Measurements from ENCODE around the gene PLEKHA1. TPM values are rescaled to one million over a fixed set of nuclear protein-coding genes. Genes with fewer than 3 reads are reported as not detected.

PLEKHA1 gene
- polyA plus RNA-seq, 1 of the 3 experiments (the other 2 are of a cell fraction) = 8.4 TPM

DNA sequence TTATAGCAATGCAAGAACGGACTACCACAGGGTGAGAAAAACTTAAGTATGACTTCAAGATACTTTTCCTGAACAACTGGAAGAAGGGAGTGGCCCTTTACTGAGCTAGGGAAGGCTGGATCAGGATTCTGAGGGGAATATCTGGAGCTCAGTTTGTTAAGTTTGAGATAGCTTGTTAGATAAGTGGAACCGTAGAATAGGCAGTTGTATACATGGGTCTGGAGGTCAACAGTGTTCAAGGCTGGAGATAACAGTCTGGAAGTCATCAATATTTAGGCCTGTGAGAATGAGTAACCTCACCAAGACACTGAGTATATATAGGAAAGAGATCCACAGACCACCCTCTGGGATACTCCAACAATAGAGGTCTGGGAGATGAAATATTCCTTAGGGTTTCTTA is 7.2 kb downstream of the PLEKHA1 start:
- no peak overlapping the region for H3K9ac ChIP-seq
- H3K4me3 ChIP-seq (ENCODE audit: low read depth in 2 of 2, low read length in 1 of 2) = no peak overlapping the region
- DNase-seq = no peak
- H4K20me1 ChIP-seq (ENCODE audit: insufficient read depth) = peaks cover 12% of the 10 kb centered on the region; the same call in 1 of the 2 replicates
- H3K9me2 ChIP-seq = no peaks in the 10 kb centered on the region
- peaks cover 87% of the 10 kb centered on the region for H3K79me2 ChIP-seq (ENCODE audit: insufficient read depth)
- CTCF ChIA-PET = interaction anchor here (0.8 kb wide), 1 partner anchor 184 kb away, joined by 3 read pairs; no protein-coding TSS in a partner anchor
- H3K9me3 ChIP-seq = peaks cover 1% of the 10 kb centered on the region
- POLR2A ChIA-PET = no interaction called here
- H3K4me2 ChIP-seq = no peak overlapping the region
- H3F3A ChIP-seq (replicated peaks; ENCODE audit: insufficient read depth) = no peaks in the 10 kb centered on the region
- 97% methylated on average over 2 of the region's 2 CpGs for WGBS (ENCODE audit: low lambda C conversion rate)
- H3K27ac ChIP-seq (ENCODE audit: low read depth in 2 of 2, low read length in 1 of 2) = no peak overlapping the region
- peaks cover 0 to 10% of the 10 kb centered on the region in 2 experiments for H3K36me3 ChIP-seq (replicated peaks in 1 of 2; ENCODE audit: control insufficient read depth in 1 of 2, insufficient read depth in 2 of 2, low read length in 1 of 2)
- no peaks in the 10 kb centered on the region for H3K27me3 ChIP-seq (ENCODE audit: insufficient read depth)
- no peak overlapping the region for H2AFZ ChIP-seq (ENCODE audit: low read depth)
- TF ChIP-seq, protein P1, sequence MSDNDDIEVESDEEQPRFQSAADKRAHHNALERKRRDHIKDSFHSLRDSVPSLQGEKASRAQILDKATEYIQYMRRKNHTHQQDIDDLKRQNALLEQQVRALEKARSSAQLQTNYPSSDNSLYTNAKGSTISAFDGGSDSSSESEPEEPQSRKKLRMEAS (IDR thresholded peaks at IDR 0.05; ENCODE audit: low read depth) = no peak
- TF ChIP-seq NRF1 (IDR thresholded peaks at IDR 0.05; ENCODE audit: low read depth, low read length) (no peak), RCOR1 (IDR thresholded peaks at IDR 0.05; ENCODE audit: low read length) (no peak), MEF2A (IDR thresholded peaks at IDR 0.05; ENCODE audit: borderline replicate concordance, low read depth) (no peak), TCF12 (IDR thresholded peaks at IDR 0.05) (no peak), ELF1 (IDR thresholded peaks at IDR 0.05) (no peak), YY1 (IDR thresholded peaks at IDR 0.05; ENCODE audit: low read depth) (no peak), FOXJ3 (CRISPR knock-in tag; IDR thresholded peaks at IDR 0.05) (no peak), TEAD4 (IDR thresholded peaks at IDR 0.05; ENCODE audit: borderline replicate concordance, insufficient read depth) (no peak), GABPA (IDR thresholded peaks at IDR 0.05; ENCODE audit: low read depth) (no peak), RAD21 (IDR thresholded peaks at IDR 0.05; ENCODE audit: low read length) (no peak), SMC3 (IDR thresholded peaks at IDR 0.05; ENCODE audit: low read depth, low read length) (no peak), FOXM1 (IDR thresholded peaks at IDR 0.05; ENCODE audit: low read depth) (no peak), NFIC (IDR thresholded peaks at IDR 0.05; ENCODE audit: borderline replicate concordance) (no peak), TAF1 (IDR thresholded peaks at IDR 0.05; ENCODE audit: borderline replicate concordance, low read depth, low read length) (no peak)
- TF ChIP-seq, protein P2, sequence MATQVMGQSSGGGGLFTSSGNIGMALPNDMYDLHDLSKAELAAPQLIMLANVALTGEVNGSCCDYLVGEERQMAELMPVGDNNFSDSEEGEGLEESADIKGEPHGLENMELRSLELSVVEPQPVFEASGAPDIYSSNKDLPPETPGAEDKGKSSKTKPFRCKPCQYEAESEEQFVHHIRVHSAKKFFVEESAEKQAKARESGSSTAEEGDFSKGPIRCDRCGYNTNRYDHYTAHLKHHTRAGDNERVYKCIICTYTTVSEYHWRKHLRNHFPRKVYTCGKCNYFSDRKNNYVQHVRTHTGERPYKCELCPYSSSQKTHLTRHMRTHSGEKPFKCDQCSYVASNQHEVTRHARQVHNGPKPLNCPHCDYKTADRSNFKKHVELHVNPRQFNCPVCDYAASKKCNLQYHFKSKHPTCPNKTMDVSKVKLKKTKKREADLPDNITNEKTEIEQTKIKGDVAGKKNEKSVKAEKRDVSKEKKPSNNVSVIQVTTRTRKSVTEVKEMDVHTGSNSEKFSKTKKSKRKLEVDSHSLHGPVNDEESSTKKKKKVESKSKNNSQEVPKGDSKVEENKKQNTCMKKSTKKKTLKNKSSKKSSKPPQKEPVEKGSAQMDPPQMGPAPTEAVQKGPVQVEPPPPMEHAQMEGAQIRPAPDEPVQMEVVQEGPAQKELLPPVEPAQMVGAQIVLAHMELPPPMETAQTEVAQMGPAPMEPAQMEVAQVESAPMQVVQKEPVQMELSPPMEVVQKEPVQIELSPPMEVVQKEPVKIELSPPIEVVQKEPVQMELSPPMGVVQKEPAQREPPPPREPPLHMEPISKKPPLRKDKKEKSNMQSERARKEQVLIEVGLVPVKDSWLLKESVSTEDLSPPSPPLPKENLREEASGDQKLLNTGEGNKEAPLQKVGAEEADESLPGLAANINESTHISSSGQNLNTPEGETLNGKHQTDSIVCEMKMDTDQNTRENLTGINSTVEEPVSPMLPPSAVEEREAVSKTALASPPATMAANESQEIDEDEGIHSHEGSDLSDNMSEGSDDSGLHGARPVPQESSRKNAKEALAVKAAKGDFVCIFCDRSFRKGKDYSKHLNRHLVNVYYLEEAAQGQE (IDR thresholded peaks at IDR 0.05; ENCODE audit: low read depth, low read length) = no peak
- TF ChIP-seq, protein P3, sequence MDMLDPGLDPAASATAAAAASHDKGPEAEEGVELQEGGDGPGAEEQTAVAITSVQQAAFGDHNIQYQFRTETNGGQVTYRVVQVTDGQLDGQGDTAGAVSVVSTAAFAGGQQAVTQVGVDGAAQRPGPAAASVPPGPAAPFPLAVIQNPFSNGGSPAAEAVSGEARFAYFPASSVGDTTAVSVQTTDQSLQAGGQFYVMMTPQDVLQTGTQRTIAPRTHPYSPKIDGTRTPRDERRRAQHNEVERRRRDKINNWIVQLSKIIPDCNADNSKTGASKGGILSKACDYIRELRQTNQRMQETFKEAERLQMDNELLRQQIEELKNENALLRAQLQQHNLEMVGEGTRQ (IDR thresholded peaks at IDR 0.05; ENCODE audit: borderline replicate concordance, low read depth, low read length) = no peak
- TF ChIP-seq, protein P4, sequence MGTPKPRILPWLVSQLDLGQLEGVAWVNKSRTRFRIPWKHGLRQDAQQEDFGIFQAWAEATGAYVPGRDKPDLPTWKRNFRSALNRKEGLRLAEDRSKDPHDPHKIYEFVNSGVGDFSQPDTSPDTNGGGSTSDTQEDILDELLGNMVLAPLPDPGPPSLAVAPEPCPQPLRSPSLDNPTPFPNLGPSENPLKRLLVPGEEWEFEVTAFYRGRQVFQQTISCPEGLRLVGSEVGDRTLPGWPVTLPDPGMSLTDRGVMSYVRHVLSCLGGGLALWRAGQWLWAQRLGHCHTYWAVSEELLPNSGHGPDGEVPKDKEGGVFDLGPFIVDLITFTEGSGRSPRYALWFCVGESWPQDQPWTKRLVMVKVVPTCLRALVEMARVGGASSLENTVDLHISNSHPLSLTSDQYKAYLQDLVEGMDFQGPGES (IDR thresholded peaks at IDR 0.05; ENCODE audit: low read depth, low read length) = no peak
- no peaks in the 10 kb centered on the region; a peak in 1 of 4 replicates for H3K4me1 ChIP-seq (ENCODE audit: control insufficient read depth in 1 of 2, insufficient read depth in 2 of 2, low read depth in 1 of 2, low read length in 1 of 2)
